HG02840 (cell line): Measurements from ENCODE around the gene LRRC8A.
"Not testable (repeated sequence)": the region's sequence is repeated elsewhere in the genome, so short reads cannot be mapped to it uniquely, and the experiment has no call there.

Experiments
- ATAC-seq: cut with Tn5 transposase; IDR thresholded peaks from one replicate; pipeline ENCODE4 v1.9.1; 2021; ENCODE audit warnings: mild to moderate bottlenecking, moderate library complexity, moderate number of reproducible peaks; ENCODE audit not compliant: unreplicated experiment, low FRiP score

The LRRC8A gene

DNA sequence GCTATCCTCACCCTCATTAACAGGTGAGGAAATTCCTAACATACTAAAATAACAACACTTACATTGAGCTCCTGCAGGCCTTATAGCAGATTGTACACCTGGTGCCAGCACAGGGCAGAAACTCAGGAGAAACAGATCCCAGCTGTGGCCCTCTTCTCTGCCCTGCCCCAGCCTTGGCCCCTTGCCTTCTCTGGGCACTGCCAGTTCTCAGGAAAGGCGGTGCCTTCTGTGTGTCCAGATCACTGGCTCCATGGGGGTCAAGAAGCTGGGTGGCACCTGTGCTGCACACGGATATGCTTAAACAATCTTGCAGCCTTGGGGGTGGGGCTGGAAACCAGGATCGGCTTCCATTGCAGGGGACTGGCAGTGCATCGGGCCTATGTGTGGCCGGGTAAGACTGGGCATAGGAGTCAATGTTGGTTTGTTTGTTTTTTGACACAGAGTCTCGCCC lies 19.5 kb upstream of the LRRC8A start:
- no peak for ATAC-seq

DNA sequence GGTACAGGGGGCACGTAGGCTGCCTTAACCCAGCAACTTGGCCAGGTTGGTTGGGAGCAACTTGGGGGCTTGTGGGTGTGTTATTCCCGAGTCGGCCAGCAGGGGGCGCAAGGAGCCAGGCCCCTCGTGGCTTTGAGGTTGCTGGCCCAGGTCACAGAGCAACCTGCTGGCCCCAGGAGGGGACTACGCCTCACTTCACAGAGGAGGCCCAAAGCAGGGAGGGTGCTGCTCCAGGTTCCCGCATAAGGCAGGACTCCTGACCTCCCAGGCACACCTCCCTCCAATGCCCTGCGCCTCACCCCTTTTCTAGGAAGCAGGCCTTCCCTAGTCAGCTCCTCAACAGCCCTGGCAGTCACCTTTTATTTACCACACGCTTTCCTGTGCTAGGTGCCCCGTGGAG lies 18.3 kb upstream of the LRRC8A start:
- no peak for ATAC-seq

DNA sequence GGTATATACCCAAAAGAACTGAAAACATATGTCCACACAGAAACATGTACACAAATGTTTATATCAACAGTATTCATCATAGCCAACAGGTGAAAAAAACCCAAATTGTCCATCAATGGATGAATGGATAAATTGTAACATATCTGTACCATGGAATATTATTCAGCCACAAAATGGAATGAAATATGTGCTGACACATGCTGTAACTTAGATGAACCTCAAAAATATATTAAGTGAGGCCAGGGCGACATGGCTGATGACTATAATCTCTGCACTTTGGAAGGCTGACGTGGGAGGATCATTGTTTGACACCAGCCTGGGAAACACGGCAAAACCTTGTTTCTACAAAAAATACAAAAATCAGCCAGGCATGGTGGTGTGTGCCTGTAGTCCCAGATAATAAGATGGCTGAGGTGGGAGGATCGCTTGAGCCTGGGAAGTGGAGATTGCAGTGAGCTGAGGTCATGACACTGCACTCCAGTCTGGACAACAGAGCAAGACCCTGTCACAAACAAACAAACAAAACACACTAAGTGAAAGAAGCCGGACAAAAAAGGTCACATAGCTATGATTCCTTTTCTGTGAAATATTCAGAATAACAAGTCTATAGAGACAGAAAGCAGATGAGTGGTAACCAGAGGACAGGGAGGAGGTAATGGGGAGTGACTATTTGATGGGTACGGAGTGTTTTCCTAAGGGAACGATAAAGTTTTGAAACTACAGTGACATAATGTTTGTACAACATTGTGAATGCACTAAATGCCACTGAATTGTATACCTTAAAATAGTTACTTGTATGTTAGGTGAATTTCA lies 11.6 kb upstream of the LRRC8A start:
- no peak for ATAC-seq

DNA sequence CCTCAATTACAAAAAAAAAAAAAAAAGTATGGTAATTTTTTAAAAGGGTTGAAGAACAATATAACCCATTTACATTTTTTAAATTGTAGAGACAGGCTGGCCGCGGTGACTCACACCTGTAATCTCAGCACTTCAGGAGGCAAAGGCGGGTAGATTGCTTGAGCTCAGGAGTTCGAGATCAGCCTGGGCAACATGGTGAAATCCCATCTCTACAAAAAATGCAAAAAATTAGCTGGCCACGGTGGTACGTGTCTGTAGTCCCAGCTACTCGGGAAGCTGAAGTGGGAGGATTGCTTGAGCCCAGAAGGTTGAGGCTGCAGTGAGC lies 11.0 kb upstream of the LRRC8A start:
- not testable (repeated sequence) for ATAC-seq

DNA sequence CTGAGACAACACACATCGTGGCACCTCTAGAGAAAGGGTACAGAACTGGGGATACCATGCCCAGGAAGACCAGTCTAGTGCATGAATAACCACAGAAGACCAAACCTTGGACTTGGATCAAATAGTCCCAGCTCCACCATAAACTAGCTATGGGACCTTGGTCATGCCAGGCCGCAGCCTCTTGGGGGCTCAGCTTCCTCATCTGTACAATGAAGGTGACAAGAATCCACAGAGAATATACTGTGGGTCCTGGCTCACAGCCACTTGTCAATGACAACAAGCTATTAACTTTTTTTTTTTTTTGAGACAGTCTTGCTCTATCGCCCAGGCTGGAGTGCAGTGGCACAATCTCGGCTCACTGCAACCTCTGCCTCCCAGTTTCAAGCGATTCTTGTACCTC lies 4.1 kb upstream of the LRRC8A start:
- ATAC-seq, result no peak

DNA sequence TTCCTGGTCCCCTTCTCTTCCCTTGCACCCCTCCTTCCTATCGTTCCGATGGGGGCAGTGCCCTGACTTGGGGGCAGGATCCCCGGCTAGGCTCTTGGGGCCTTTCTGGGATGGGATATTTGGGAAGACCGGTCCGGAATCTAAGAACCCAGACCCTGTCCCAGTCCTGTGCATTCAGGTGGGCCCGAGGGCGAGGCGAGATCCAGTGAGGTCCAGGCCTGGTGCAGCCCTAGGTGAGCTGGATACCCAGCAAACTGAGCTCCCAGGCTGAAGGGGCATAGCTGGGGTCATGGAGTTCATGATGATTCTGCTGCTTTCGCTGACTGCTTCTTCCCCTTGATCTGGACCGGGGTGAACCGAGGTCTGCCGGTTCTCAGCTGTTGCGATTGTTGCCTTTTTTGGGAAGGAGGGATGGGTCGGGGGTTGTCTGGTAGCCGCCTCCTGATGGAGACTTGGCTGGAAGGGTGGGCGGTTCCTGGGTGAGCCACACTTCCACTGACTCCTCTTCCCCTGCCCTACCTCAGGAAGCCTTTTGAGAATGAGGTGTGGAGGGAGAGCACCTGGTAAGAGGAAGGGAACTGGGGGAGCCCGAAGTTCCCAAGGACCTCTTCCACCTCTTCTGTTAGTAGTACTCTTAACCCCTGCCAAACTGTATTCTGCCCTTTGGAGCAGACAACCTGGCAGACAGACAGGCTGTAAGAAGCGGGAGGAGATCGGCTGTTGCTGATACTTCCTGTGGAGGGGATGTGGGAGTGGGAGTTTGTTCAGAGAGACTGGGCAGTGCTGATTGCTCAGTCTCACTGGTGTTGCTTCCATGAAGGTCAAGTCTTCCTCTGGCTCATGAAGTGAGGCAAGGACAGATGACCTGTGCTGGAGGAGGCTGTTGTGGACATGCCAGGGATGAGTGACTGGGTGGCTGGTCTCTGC lies 1.0 kb downstream of the LRRC8A start:
- ATAC-seq, result no peak

DNA sequence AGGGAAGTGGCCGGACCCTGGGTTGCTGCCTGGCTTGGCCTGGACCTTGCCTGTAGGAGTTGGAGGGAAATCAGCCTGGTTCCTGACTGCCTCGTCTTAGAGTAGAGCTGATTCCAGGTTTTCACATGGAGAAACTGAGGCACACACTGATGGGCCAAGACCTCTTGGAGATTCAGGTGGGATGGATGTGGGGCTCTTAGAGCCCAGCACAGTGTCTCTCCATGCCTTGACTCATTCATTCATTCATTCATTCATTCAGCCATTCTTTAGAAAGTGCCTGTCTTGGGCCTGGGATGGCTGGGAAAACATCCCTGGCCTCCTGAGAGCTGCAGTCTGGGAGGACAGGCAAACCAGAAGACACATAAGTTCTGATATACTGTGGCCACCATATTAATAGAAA lies 2.2 kb downstream of the LRRC8A start:
- ATAC-seq, result no peak

DNA sequence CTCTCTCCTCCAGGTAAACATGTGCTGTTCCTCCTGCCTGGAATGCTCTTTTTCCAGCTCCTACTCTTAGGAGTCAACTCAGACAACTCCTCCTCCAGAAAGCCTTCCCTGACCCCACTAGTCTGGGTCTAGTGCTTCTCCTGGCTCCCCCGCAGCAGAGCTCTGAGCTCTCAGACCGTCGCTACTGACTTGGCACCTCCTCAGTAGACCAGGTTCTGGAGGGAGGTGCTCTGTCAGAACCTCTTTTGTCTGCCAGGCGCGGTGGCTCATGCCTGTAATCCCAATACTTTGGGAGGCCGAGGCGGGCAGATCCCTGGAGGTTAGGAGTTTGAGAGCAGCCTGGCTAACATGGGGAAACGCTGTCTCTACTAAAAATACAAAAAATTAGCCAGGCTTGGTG lies 3.4 kb downstream of the LRRC8A start:
- no peak for ATAC-seq

DNA sequence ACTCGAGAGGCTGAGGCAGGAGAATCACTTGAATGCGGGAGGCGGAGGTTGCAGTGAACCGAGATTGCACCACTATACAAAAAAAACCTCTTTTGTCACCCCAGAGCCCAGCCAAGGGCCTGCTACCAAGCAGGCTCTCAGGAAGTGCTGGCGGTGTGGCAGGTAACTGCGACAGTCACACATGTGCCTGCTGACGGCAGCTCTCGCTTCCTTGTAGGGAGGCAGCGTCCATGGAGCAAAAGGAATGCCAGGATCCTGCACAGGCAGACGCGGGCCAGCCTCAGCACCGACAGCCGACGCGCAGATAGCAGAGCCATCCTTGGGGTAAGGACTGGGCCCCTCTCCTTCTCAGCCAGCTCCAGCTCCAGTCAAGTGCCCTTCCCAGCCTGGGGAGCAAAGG lies 3.9 kb downstream of the LRRC8A start:
- ATAC-seq, result no peak

DNA sequence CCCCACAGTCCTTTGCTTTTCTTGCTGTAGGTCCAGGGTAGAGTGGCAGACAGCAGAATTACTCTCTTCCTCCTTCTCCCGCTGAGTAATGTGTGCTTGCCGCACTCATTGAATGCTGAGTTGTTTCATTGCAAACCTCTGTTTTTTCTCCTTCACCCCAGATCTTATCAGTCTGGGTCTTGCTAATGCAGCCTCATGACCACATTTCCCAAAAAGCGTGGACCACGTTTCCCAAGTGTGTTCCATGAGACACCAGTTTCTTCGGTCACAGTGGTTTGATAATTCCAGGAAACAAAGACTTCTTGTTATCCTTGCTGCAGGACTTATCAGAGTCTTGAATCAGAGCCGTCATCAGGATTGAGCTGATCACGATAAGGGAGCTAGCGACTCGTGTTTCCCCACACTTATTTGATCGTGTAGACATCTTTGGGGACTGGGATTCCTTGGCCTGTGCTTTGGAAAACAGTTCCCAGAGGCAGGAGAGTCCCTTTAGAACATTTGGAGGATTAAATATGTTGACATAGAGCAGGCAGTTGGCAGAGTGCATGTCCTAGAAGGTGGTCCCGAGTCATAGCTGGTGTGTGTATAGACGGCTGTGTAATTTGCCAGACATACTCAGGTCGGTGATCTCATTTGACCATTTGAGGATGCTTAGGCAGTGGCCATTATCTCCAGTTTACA lies 4.4 kb downstream of the LRRC8A start:
- ATAC-seq, result no peak

DNA sequence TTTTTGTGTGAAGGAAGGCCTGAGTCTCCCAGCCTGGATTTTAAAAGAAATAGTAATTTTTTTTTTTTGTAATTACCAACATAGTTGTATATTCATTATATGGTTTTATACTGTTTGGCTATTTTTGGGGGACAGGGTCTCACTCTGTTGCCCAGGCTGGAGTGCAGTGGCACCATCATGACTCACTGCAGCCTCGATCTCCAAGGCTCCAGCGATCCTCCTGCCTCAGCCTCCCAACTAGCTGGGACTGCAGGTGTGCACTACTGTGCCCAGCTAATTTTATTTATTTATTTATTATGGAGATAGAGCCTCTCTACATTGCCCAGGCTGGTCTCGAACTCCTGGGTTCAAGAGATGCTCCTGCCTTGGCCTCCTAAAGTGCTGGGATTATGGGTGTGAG lies 5.1 kb downstream of the LRRC8A start:
- ATAC-seq, result no peak

DNA sequence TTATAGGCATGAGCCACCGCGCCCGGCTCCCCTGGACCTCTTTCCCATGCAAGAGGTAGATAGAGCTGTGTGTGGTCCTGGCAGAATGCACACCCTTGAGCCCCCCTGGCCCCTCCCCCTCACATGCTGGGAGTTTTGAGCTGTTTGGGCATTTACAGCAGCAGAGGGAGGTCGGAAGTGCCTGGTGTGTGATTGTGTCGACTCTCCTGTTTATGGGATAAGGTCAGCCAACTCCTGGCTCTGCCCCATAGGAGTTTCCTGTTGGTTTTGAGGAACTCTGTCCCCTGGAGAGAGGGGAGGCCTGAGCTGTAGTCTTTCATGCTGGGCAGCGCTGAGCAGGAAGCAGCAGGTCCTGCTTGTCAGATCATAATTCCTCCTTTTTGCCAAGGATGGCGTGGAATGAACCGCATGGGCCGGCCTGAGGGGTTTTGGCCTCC lies 6.0 kb downstream of the LRRC8A start:
- ATAC-seq, result no peak

DNA sequence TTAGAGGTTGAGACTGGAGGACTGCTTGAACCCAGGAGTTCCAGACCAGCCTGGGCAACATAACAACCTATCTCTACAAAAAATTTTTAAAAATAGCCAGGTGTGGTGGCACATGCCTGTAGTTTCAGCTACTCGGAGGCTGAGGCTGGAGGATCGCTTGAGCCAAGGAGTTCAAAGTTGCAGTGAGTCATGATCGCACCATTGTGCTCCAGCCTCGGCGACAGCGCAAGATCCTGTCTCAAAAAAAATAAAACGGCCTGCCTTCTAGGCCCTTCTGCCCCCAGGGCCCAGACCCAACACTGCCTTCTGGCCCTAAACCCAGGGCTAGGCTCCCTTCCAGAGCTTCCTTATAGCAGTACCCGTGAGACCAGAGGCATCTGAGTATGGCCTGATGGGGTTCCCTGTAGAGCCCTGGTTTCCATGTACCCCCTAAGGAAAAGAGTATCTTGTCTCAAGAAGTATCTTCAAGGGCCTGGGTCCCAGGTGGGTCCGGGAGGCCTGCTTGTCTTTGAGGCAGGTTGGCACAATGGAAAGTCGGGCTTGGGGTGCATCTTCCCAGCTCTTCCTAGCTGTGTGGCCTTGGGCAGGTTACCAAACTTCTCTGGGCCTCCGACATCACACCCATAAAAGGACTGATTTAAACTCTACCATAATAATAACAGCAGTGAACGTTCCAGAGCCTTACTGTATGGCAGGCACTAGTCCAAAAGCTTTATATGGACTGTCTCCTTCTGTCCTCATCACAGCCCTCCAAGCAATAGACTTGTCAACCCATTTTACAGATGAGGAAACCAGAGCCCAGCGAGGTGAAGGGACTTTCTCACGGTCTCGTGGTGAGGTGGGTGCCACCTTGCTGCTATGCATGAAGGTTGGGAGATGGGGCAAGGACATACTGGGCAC lies 9.6 kb downstream of the LRRC8A start:
- ATAC-seq, result no peak

DNA sequence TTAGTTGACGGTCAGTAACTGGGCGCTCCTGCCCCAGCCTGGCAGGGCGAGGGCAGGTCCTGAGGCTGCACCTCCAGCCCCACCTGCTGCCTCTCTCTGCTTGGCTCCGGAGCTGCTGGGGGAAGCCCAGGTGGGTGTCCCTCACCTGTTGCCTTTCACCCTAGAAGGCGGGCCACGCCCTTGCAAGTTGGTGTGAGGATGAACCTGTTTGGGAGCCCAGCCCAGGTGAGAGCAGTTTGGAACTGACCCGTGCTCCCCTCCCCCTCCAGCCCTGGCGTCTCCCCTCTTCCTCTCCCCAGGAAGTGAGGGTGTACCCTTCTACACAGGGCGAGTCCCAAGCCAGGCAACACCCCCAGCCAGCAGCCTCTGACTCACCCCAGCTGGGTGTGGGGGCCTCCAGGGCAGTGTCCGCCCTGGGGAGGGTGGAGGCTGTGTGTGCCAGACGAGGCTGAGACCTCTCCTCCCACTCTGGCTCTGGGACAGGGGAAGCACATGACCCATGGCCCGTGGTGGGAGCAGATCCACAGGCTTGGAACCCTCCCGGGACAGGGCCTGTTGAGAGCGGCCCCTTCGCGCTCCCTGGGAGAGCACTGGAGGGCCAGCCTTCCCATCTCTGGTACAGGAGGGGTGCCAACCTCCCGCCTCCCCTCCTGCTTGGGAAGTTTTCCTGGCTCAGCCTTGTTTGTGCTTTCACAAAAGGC lies 10.4 kb downstream of the LRRC8A start:
- no peak for ATAC-seq

DNA sequence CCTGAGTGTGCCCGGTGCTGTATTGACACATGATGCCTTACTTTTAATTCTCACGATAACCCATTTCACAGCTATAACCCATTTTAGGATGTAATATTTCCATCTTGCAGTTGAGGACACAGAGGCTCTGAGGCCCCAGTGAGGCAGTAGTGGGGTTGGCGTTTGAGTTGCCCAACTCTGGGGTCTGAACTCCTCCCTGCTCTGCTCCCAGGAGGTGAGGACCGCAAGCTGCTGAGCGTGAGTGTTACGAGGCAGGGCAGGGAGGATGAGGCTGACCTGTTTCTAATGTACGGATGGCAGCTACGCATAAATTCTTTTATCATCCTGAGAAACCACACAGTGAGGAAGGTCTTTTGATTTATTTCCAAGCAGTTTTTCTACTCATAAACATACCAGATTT lies 11.4 kb downstream of the LRRC8A start:
- ATAC-seq, result no peak

DNA sequence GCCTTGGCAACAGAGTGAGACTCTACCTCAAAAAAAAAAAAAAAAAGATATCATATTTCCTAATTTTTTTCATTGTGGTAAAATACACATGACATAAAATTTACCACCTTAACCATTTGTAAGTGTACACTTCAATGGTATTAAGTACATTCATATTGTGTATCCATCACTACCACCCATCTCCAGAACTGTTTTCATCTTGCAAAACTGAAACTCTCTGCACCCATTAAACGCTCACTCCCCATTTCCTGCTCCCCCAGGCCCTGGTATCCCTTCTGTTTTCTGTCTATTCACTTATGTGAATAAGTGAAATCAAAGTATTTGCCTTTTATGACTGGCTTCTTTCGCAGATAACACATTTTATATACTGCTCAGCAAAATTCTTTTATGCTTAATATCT lies 12.8 kb downstream of the LRRC8A start:
- no peak for ATAC-seq

DNA sequence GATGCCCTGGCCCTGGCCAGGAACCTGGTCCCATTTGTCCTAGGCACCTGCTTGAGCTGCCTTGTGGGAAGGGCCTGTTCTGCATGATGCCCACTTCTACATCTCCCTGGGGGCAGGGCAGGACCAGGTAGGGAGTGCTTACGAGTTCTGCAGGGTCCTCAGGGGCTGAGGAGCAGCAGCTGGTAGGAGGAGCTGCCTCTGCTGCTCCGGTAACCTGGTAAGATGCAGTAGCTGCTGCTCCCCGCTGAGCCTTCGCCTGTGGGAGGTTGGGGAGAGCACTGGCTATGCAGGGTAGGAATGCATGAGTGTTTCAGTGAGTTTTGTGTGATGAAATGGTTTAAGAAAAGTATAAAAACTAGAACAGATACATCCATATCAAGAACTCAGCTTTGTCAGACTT lies 13.6 kb downstream of the LRRC8A start:
- ATAC-seq, result no peak

DNA sequence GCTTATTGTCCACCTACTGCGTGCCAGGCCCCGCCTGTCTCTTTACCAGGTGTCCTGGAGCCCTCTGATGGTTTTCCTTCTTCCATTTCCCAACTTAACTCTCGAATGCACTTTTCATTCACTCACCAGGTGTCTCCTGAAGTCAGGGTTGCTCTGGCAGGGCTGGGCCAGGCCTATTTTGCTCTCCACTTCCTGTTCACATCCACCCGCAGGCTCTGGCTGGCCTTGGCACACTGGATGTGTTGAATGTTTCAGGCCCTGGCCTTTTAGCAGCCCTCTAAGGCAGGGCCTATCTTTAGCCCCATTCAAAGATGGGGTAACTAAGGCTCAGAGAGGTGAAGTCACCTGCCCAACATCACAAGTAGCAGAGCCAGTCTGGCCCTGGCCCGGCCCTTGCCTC lies 16.4 kb downstream of the LRRC8A start:
- ATAC-seq, result no peak

DNA sequence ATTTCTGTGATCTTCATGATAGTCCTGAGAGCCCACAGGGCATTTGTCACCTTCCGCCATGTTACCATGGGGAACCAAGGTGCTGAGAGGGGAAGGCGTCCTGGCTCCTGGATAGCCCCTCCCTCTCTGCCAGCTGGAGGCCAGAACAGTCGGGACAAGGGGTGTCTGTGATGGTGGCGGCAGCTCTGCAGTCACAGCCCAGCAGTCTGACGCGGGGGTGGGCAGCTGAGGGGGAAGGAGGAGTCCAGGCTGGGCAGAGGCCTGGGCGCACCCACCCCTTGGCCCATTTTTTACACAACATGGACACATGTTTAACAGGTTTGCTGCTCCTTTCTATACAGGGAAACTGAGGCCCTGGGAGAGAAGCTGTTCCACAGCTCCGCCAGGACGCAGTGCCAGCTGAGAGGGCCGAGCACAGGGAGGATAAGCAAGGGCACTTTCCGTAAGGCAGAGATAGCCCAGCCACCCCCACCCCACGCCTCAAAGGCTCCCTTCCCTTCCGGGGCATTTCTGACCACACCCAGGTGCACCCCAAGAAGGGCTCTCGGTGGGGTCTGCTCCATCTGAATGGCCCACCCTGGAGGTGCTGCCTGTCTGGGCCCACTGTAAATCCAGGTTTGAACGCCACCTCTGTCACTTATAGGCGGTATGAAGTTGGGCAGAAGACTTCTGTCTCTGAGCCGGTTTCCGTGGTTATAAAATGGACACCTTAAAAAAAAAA lies 17.1 kb downstream of the LRRC8A start:
- no peak for ATAC-seq
